Measurements from ENCODE around the gene FBRS. TPM values are rescaled to one million over a fixed set of nuclear protein-coding genes. Genes with fewer than 3 reads are reported as not detected.

Gene FBRS
- total RNA-seq, 4 donors from 2014 or later: 19.9 to 52.1 (median 32.8) TPM

DNA sequence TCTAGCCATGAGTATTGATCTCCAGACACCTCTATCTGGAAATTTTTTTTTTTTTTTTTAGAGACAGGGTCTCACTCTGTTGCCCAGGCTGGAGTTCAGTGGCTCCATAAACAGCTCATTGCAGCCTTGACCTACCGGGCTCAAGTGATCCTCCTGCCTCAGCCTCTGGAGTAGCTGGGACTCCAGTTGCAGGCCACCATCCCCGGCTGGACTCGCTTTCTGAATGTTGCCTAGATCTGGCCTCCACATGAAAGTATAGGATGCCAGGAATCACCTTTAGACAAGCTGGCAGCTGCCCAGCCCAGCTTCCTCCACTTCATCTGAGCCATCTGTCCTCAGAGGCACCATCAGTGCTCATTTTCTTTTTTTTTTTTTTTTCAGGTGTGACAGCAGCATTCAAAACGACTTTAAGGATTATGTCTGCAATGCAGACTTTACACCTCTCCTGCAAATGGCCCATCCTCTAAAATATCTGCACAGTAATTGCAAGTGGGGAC, 13.8 kb upstream of the FBRS start:
- WGBS, 2 donors (ENCODE audit: low coverage in 1 of 2): 65 to 71% methylated on average over 3 to 4 of the region's 4 CpGs
- Histone ChIP-seq H3K4me3 (no peak overlapping the region), H3K4me1 (no peaks in the 10 kb centered on the region), H3K27me3 (no peaks in the 10 kb centered on the region), H3K36me3 (no peaks in the 10 kb centered on the region), H3K9me3 (no peaks in the 10 kb centered on the region), H3K27ac (no peak overlapping the region)
- TF ChIP-seq POLR2A (IDR thresholded peaks at IDR 0.05) (no peak), EP300 (IDR thresholded peaks at IDR 0.05) (no peak), POLR2AphosphoS5 (IDR thresholded peaks at IDR 0.05) (no peak)
- TF ChIP-seq, protein P1, sequence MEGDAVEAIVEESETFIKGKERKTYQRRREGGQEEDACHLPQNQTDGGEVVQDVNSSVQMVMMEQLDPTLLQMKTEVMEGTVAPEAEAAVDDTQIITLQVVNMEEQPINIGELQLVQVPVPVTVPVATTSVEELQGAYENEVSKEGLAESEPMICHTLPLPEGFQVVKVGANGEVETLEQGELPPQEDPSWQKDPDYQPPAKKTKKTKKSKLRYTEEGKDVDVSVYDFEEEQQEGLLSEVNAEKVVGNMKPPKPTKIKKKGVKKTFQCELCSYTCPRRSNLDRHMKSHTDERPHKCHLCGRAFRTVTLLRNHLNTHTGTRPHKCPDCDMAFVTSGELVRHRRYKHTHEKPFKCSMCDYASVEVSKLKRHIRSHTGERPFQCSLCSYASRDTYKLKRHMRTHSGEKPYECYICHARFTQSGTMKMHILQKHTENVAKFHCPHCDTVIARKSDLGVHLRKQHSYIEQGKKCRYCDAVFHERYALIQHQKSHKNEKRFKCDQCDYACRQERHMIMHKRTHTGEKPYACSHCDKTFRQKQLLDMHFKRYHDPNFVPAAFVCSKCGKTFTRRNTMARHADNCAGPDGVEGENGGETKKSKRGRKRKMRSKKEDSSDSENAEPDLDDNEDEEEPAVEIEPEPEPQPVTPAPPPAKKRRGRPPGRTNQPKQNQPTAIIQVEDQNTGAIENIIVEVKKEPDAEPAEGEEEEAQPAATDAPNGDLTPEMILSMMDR (IDR thresholded peaks at IDR 0.05): no peak
- ATAC-seq: no peak

DNA sequence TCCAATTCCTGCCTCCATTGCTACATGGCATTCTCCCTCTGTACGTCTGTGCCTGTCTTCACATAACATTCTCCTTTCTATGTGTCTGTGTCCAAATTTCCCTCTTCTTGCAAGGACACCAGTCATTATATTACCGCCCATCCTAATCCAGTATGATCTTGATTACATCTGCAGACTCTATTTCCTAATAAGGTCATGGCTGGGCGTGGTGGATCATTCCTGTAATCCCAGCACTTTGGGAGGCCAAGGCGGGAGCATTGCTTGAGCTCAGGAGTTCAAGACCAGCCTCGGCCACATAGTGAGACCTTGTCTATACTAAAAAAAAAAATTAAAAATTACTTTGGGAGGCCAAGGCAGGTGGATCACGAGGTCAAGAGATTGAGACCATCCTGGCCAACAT, 12.5 kb upstream of the FBRS start:
- Histone ChIP-seq H3K4me1 (peaks cover 0 to 8% (median 0%) of the 10 kb centered on the region in 3 donors), H3K9me3 (no peaks in the 10 kb centered on the region), H3K36me3 (no peaks in the 10 kb centered on the region), H3K4me3 (no peak overlapping the region), H3K27me3 (no peaks in the 10 kb centered on the region), H3K27ac (no peak overlapping the region)
- no peak for ATAC-seq
- TF ChIP-seq, protein P1 (IDR thresholded peaks at IDR 0.05): no peak
- TF ChIP-seq POLR2A (IDR thresholded peaks at IDR 0.05) (no peak), EP300 (IDR thresholded peaks at IDR 0.05) (no peak), POLR2AphosphoS5 (IDR thresholded peaks at IDR 0.05) (no peak)
- 33 to 48% methylated on average over 2 to 3 of the region's 6 CpGs for WGBS, 2 donors (ENCODE audit: low coverage in 1 of 2)

DNA sequence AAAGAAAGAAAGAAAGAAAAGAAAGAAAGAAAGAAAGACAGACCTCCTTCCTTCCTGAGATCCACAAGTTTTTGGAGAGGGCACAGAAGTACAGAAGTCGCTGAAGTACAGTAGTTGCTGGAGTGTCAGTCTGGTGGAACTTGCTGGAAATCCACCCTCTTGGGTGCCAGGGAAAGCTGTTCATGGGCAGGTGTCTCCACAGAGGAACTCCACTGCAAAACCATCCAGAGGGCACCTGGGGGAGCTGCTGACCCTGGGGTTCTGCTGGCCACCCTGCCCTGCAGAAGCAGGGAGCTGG, 11.0 kb upstream of the FBRS start:
- 60 to 71% methylated on average over 1 of the region's 1 CpG for WGBS, 2 donors (ENCODE audit: low coverage in 1 of 2)
- no peak for ATAC-seq
- TF ChIP-seq EP300 (IDR thresholded peaks at IDR 0.05) (no peak), POLR2AphosphoS5 (IDR thresholded peaks at IDR 0.05) (no peak), POLR2A (IDR thresholded peaks at IDR 0.05) (no peak)
- TF ChIP-seq, protein P1 (IDR thresholded peaks at IDR 0.05): no peak

DNA sequence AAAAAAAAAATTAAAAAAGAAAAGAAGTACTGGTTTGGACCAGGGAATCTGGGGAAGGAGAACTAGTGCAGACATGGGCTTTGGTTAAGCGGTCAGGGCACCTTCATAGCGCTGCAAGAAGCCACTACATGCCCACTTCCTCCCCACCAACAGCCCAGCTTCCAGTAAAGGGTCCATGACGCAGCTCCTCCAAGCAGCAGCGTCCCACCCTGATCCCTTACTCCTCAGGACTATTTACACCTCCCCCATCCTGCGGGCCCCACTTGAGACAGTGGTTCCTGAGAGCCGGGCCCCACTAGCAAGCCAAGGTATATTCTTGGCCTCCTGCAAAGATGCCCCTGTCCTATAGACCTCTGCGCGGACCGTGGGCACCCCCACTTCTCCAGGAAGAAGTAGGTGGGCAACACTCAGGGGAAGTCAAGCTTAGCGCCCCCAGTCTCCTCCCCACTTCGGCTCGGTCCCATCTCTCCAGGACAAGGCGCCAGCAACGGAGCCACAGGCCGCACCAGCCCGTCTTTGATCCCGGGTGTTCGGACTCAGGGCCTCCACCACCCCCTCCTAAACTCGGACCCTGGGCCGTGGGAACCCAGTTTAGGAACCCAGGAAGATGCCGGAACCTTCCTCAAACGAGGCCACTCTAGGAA, 8.4 kb upstream of the FBRS start:
- peaks cover 0 to 27% of the 10 kb centered on the region in 2 donors for H3K36me3 ChIP-seq
- ATAC-seq: no peak
- H3K27me3 ChIP-seq: no peaks in the 10 kb centered on the region
- peaks cover 0 to 36% (median 11%) of the 10 kb centered on the region in 3 donors for H3K4me1 ChIP-seq
- WGBS, 2 donors (ENCODE audit: low coverage in 1 of 2): 60 to 81% methylated on average over 2 to 4 of the region's 22 CpGs
- no peaks in the 10 kb centered on the region for H3K9me3 ChIP-seq
- peak overlapping the region; percentile 76 to 99 (median 96) for H3K27ac ChIP-seq
- TF ChIP-seq POLR2A (IDR thresholded peaks at IDR 0.05) (no peak), POLR2AphosphoS5 (IDR thresholded peaks at IDR 0.05) (no peak), EP300 (IDR thresholded peaks at IDR 0.05) (no peak)
- peak overlapping the region; percentile 39 to 67 for H3K4me3 ChIP-seq

More for the DNA sequence above, 11.0 kb upstream of the FBRS start:
- no peak overlapping the region for H3K4me3 ChIP-seq
- no peaks in the 10 kb centered on the region for H3K9me3 ChIP-seq
- peaks cover 0 to 15% (median 4%) of the 10 kb centered on the region in 3 donors for H3K4me1 ChIP-seq
- H3K27ac ChIP-seq: no peak overlapping the region
- peaks cover 0 to under 1% of the 10 kb centered on the region in 2 donors for H3K36me3 ChIP-seq
- no peaks in the 10 kb centered on the region for H3K27me3 ChIP-seq

DNA sequence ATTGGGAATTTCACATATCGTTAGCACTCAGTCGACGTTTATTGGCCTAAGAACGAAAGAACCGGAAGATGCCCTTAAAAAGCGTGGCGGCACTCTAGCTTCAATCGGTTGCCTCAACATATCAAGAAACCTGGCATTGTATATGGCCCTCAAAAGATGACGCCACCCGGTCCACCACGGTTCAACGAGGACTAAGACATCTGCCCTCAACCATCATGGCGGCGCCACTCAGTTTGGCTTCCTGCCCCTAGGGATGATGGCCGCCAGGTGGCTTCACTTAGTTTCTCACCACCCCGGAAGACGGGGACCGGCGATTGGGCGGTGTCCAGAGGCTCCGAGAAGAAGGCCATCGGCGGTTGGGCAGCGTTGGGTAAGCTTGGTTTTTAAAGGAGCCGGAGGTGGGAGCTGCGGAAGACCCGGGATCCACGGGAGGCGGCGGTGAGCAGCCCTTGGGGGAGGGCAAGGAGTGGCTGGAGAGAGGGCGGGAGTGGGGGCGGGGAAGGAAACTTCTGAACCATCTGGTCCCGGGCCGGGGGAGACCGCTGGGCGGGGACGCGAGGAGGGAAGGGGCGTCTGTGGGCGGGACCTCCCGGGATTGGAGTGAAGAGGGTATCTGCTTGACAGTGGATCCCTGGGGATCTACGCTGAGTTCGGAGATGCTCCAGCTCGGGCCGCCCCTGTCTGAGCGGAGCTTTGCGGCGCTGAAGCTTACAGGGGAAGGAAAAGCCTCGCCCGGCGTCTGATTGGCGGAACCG, 7.7 kb upstream of the FBRS start, which contains the start of gene PRR14:
Gene PRR14 (plus strand): TSS at position 592 of the 755 bp plus-strand sequence. CDS start 686 bp downstream, outside the sequence.
- H3K36me3 ChIP-seq: peaks cover 0 to 34% of the 10 kb centered on the region in 2 donors
- H3K4me1 ChIP-seq: peaks cover 0 to 36% (median 11%) of the 10 kb centered on the region in 3 donors
- H3K27ac ChIP-seq: peak within 1 kb of the TSS; percentile 93 to 99 (median 96)
- no peaks in the 10 kb centered on the region for H3K27me3 ChIP-seq
- WGBS, 2 donors (ENCODE audit: low coverage in 1 of 2): 0 to 2% methylated on average over 10 to 32 of the region's 53 CpGs
- no peak for TF ChIP-seq EP300 (IDR thresholded peaks at IDR 0.05)
- TF ChIP-seq, protein P1 (IDR thresholded peaks at IDR 0.05): peak in 2 of 4 experiments; percentile 69 to 74
- peak; percentile 81 for TF ChIP-seq POLR2AphosphoS5 (IDR thresholded peaks at IDR 0.05)
- peak; percentile 11 to 15 for TF ChIP-seq POLR2A (IDR thresholded peaks at IDR 0.05)
- ATAC-seq: peak; percentile 95
- peak within 1 kb of the TSS; percentile 67 to 77 for H3K4me3 ChIP-seq
- no peaks in the 10 kb centered on the region for H3K9me3 ChIP-seq

All from gastroesophageal sphincter (tissue), 4 donors.